Body of pancreas (tissue), 4 donors: ENCODE data around the gene HS6ST2.

Experiments
- CTCF ChIP-seq, 7 experiments: fragments of 450-650 bp in 4 of 7; fragments of 200-600 bp in 3 of 7; sonication (generic) in 3 of 7; IDR thresholded peaks; one replicate each; pipeline ENCODE4 v1.5.1; 2016 to 2019; ENCODE audit warnings: antibody characterized with exemption in 7 of 7
- POLR2A ChIP-seq, 3 donors: fragments of 450-650 bp; IDR thresholded peaks; one replicate each; pipeline ENCODE4 v1.6.1; 2016; ENCODE audit warnings: antibody characterized with exemption in 3 of 3, mild to moderate bottlenecking in 2 of 3

GRCh38 chrX:132967049-132967448 is 8.6 kb upstream of the HS6ST2 start:
- TF ChIP-seq CTCF (IDR thresholded peaks at IDR 0.05) = no peak
- TF ChIP-seq POLR2A (IDR thresholded peaks at IDR 0.05) = no peak
